Tongue (tissue), 2 donors: ENCODE data around the gene PROB1. TPM values are rescaled to one million over a fixed set of nuclear protein-coding genes. Genes with fewer than 3 reads are reported as not detected.
"Not testable (repeated sequence)": the region's sequence is repeated elsewhere in the genome, so short reads cannot be mapped to it uniquely, and the experiment has no call there.

ENCODE experiments used
- DNase-seq: peaks from one replicate; pipeline ENCODE4 v3.0.0-alpha.2; 2015
- total RNA-seq: library from RNA; depleted of rRNA; stranded (reverse); fragments of >200 nt; gene quantifications from one replicate; pipeline ENCODE4 v1.2.3, GENCODE V29; 2014

Gene PROB1
- total RNA-seq: 30.6 TPM

- DNase-seq: peak; percentile 74
Observed at GRCh38 chr5:139394654-139395566, at the start of gene PROB1. Gene PROB1, minus strand, starts transcription at chr5:139395104. Its CDS starts 23 bp downstream, at chr5:139395081.

DNA sequence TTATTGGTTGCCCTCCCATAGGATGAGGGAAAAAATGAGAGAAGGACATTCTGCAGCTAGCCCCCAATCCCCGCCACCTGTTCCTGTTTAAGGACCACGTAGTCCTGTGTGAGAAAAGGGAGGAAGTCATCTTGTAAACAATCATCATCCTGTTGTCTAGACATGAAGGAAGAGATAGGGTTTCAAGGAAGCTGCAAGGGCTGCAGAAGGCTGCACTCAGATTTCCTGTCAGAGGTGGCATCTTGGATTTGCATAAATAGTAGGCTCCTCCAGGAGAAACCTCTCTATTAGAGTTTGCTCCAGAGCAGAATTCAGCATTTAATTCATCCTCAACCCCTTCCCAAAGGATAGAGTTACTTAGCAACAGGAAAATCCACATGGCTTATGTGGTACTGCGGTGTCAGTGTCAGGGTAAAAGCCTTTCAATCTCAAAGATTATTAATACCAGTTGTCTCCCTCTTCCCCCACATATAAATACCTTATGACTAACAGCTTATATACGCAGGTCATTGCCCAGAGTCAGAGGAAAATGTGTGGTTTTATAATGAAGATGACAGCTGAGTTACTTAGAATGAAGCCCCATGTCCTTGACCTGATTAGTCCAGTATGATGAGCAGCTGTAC, 49.0 kb upstream of the PROB1 start:
- DNase-seq: peak; percentile 35

GRCh38 chr5:139440416-139440815, 45.5 kb upstream of the PROB1 start:
- DNase-seq: not testable (repeated sequence)

- peak; percentile 97 for DNase-seq
Observed at GRCh38 chr5:139439013-139439903, 44.4 kb upstream of the PROB1 start, which contains the start of gene DNAJC18. Gene DNAJC18, minus strand, starts transcription at chr5:139439525. Its CDS starts 80 bp downstream, at chr5:139439445.

DNA sequence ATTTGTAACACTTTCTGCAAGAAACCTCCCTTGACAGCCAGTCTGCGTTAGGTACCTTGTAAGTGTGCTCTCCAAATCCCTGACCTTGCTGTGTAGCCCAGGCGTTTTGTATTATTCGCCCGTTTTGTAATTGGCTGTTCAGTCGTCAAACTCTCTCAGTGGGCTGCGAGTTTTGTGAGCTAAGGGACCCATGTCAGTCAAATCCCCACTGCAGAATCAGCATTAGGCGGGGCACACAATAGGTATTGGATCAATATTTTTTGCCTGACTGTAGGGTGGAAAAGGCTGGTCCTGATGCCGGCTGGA, 43.8 kb upstream of the PROB1 start:
- no peak for DNase-seq

- no peak for DNase-seq
Observed at GRCh38 chr5:139435676-139436075, 40.8 kb upstream of the PROB1 start.

DNA sequence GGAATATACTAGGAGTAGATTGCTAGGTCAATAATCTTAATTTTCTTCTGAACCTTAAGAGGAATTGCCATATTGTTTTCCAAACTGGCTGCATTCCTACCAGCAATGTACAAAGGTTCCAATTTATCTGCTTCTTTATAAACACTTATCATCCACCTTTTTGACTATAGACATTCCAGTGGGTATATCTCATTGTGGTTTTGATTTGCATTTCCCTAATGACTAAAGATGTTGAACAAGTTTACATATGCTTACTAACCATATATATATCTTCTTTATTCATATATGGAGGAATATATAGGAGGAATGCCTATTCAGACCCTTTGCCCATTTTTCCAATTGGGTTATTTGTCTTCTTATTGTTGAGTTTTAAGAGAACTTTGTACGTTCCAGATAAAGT, 36.8 kb upstream of the PROB1 start:
- no peak for DNase-seq

DNA sequence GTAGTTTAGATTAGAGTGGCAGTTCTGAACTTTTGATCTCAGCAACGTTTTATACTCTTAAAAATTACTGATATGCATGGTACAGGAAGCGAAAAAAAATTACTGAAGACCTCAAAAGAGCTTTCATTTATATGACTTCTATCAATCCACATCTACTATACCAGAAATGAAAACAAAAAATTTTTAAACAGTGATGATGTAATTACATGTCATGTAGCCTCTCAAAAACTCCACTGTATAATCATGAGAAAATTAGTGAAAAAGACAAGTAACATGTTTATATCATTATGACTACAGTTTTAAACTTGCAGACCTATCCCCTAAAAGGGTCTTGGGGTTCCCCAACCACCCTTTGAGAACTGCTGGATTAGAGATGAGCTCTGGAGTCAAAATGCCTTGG, 35.1 kb upstream of the PROB1 start:
- no peak for DNase-seq

DNA sequence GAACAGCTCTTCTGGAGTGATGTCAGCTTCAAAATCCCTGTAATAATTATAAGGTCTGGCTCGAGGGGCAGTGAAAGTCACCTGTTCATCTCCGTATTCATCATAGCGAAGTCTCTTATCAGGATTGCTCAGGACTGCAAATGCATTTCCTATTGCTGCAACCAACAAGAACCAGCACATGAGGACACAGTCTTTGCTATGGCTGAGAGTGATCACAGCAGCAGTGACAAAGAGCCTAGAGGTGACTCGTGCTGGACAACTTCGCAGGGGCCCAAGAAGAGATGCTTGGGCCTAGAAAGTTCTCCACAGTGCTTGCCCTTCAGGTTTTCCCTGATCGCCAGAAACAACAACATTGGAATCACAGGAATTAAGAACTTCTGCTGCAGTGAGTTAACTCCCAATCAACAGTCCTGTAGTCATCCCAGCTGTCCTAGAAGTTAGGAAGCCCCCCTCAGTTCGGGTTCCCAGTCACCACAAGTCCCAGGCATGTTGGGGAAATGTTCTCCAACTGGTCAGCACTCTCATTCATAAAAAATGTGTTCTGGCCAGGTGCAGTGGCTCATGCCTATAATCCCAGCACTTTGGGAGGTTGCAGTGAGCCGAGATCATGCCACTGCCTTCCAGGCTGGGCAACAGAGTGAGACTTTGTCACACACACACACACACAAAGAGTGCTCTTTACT, 31.4 kb upstream of the PROB1 start:
- DNase-seq: no peak

- no peak for DNase-seq
Observed at GRCh38 chr5:139425497-139425896, 30.6 kb upstream of the PROB1 start.

DNA sequence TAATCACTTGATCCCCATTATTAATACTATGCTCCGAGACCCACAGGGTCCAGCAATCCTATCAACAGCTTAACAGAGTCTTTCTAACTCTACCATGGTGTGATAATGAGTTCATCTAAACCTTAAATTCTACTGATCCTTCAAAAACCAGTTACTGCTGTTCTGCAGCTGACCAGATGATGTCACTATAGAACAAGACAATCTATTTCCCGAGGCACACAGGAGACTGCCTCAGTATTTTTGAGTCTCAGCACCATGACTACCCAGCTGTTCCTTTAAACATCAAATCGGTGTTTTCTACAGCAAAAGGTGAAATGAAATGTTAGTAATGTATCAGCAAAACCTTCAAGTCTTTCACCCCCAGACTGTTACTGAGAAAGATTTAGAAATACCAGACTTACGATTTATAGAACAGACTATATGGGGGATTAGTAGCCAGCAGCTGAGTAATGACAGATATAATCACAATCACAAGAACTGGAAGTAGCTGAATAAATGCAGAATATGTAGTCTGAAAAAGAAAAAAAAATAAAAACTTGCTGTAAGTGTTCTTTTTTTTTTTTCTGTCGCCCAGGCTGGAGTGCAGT, 27.5 kb upstream of the PROB1 start:
- peak; percentile 88 for DNase-seq

DNA sequence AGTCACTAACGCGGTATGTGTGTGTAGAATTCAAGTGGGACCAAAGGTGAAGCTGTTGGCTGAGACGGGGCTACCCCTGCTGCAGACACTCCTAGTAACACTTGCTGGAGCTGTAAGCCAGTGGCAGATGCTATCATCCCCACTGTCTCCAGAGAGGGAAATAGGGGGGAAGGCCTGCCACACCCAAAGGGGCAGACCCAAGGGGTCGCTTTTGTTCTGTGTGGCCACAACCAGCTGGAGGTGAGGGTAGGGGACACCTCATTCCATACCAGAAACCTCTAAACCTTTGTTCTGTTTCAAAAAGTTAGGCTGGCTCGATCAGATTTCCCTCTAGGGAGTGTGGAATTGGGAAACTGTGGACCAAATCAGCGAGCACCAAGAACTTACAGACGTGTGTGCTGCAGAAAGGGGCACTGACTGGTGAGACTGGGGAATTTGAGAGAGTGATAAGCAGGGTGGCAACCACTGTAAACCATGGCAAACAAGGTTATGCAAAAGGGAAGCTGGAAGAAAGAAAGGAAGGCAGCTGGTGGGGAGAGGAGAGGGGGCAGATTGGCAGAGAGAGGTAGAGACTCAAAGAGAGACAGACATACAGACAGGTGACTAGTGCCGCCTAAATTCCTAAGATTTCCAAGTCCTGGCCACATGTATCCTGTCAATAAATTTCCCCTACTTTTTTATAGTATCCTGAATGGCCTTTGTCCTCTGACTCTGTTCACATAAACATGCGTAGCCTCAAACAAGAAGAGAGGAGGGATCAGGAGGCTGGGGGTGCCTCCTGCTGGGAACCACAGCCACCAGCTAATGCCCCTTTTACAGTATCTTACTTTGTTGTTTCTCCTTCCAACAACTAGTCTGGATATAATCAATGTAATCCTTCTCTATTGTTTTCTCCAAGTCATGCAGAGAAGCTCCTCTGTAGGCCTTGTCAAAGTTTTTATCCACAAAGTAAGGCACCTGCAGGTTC, 24.6 kb upstream of the PROB1 start:
- DNase-seq: no peak

- DNase-seq: peak; percentile 56
Observed at GRCh38 chr5:139418793-139419192, 23.9 kb upstream of the PROB1 start.

GRCh38 chr5:139417214-139417613, 22.3 kb upstream of the PROB1 start:
- peak; percentile 88 for DNase-seq

- DNase-seq: no peak
Observed at GRCh38 chr5:139416651-139417050, 21.7 kb upstream of the PROB1 start.

DNA sequence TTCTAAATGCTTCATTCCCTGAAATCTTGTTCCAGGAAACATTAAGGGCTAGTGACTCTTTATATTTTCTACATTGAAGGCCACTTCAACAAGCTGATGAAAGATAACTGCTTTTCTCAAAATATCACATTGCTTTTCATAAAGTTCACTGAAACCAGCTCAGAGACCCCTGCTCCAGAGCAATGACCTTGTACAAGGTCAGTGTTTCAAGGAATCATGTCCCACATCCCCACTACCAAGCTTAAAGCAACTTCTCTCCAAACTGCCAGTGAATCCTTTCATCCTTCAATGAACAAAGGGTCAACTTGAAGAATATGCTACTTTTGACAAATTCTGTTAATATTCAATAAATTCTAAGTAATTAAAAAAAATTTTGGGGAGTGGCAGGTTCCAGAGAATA, 21.0 kb upstream of the PROB1 start:
- DNase-seq: no peak

- peak; percentile 33 for DNase-seq
Observed at GRCh38 chr5:139415221-139415861, 20.4 kb upstream of the PROB1 start.

GRCh38 chr5:139414581-139415130, 19.8 kb upstream of the PROB1 start:
- peak; percentile 95 for DNase-seq

DNA sequence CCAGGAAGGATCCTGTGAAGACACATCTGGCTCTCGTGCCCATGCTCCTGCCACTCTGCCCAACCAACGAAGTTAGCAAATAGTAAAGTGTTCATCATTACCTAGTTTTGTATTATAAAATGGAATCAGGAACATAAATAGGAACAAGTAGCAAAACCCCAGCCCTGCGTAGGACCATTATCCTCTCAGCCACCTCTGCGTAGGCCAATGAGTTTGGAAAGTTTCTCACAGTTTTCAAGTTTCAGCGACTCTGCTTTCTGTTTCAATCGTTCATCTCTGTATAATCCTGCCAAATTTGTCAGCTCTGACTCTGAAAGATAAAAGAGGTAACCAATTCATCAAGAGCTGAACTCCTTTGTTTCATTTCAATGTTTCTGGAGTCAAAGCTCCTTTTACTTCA, 19.1 kb upstream of the PROB1 start:
- DNase-seq: no peak

GRCh38 chr5:139413153-139413552, 18.2 kb upstream of the PROB1 start:
- no peak for DNase-seq
